DMS53 treated with DMSO at 0.1 percent for 48 hours (cell line): ENCODE results near the gene TAS2R40.

Experiments
- DNase-seq: peaks from one replicate; lab custom pipeline; 2025; ENCODE audit not compliant: unreplicated experiment; lab: John Stamatoyannopoulos, UW

Gene TAS2R40

GRCh38 chr7:143223784-143224183 lies 1.9 kb downstream of the TAS2R40 start:
- no peak for DNase-seq

GRCh38 chr7:143225047-143225446 lies 3.2 kb downstream of the TAS2R40 start:
- DNase-seq = no peak

- DNase-seq = no peak
These were observed 6.0 kb downstream of the TAS2R40 start for GRCh38 chr7:143227806-143228205.

- no peak for DNase-seq
These were observed 7.4 kb downstream of the TAS2R40 start for GRCh38 chr7:143229054-143229790.

- DNase-seq = no peak
These were observed 9.0 kb downstream of the TAS2R40 start for GRCh38 chr7:143230602-143231457.

GRCh38 chr7:143233816-143234532 lies 12.1 kb downstream of the TAS2R40 start:
- DNase-seq = no peak

GRCh38 chr7:143234533-143234875 lies 12.7 kb downstream of the TAS2R40 start:
- no peak for DNase-seq

- DNase-seq = no peak
These were observed 13.7 kb downstream of the TAS2R40 start for GRCh38 chr7:143235561-143235960.

GRCh38 chr7:143236408-143236990 lies 14.7 kb downstream of the TAS2R40 start:
- DNase-seq = no peak

- no peak for DNase-seq
These were observed 15.5 kb downstream of the TAS2R40 start for GRCh38 chr7:143237366-143237765.

GRCh38 chr7:143238289-143238980 lies 16.6 kb downstream of the TAS2R40 start:
- no peak for DNase-seq

GRCh38 chr7:143239813-143240212 lies 18.0 kb downstream of the TAS2R40 start:
- no peak for DNase-seq

GRCh38 chr7:143240291-143241168 lies 18.7 kb downstream of the TAS2R40 start:
- DNase-seq = peak; percentile 87

- no peak for DNase-seq
These were observed 20.5 kb downstream of the TAS2R40 start for GRCh38 chr7:143242306-143242705.

GRCh38 chr7:143243111-143243510 lies 21.3 kb downstream of the TAS2R40 start:
- DNase-seq = peak; percentile 56

GRCh38 chr7:143243614-143244013 lies 21.8 kb downstream of the TAS2R40 start:
- DNase-seq = no peak

GRCh38 chr7:143244321-143244720 lies 22.5 kb downstream of the TAS2R40 start:
- no peak for DNase-seq

GRCh38 chr7:143245123-143245522 lies 23.3 kb downstream of the TAS2R40 start:
- DNase-seq = peak; percentile 98

- no peak for DNase-seq
These were observed 25.5 kb downstream of the TAS2R40 start for GRCh38 chr7:143247372-143247771.
